Measurements from ENCODE around the gene RNF31.

Gene RNF31

GRCh38 chr14:24185741-24186140 lies 38.4 kb downstream of the RNF31 start:
- no peak for DNase-seq (ENCODE audit: low read depth)
- no peak for TF ChIP-seq CTCF (conservative IDR thresholded peaks at IDR 0.05; ENCODE audit: low read length)
- no peak overlapping the region for H3K4me3 ChIP-seq (ENCODE audit: low read length)

GRCh38 chr14:24186831-24187538 lies 39.7 kb downstream of the RNF31 start:
- no peak for DNase-seq (ENCODE audit: low read depth)
- TF ChIP-seq CTCF (conservative IDR thresholded peaks at IDR 0.05; ENCODE audit: low read length), result no peak
- H3K4me3 ChIP-seq (ENCODE audit: low read length), result no peak overlapping the region; the same call in 1 of the 2 replicates

- no peak for TF ChIP-seq CTCF (conservative IDR thresholded peaks at IDR 0.05; ENCODE audit: low read length)
- H3K4me3 ChIP-seq (ENCODE audit: low read length), result peak overlapping the region; percentile 83
- DNase-seq (ENCODE audit: low read depth), result no peak
Observed at GRCh38 chr14:24187539-24187915, 40.2 kb downstream of the RNF31 start.

GRCh38 chr14:24188251-24189058 lies 41.2 kb downstream of the RNF31 start, which contains the start of gene IPO4:
Gene IPO4 (minus strand): TSS chr14:24188816. CDS start chr14:24188787, 29 bp downstream.
- TF ChIP-seq CTCF (conservative IDR thresholded peaks at IDR 0.05; ENCODE audit: low read length), result no peak
- H3K4me3 ChIP-seq (ENCODE audit: low read length), result peak within 1 kb of the TSS; percentile 83
- peak; percentile 98 for DNase-seq (ENCODE audit: low read depth)

- no peak for DNase-seq (ENCODE audit: low read depth)
- TF ChIP-seq CTCF (conservative IDR thresholded peaks at IDR 0.05; ENCODE audit: low read length), result no peak
- peak overlapping the region; percentile 30; the same call in 1 of the 2 replicates for H3K4me3 ChIP-seq (ENCODE audit: low read length)
Observed at GRCh38 chr14:24189059-24189375, 41.7 kb downstream of the RNF31 start.

- DNase-seq (ENCODE audit: low read depth), result no peak
- no peak overlapping the region for H3K4me3 ChIP-seq (ENCODE audit: low read length)
- TF ChIP-seq CTCF (conservative IDR thresholded peaks at IDR 0.05; ENCODE audit: low read length), result no peak
Observed at GRCh38 chr14:24189460-24189859, 42.2 kb downstream of the RNF31 start.

- DNase-seq (ENCODE audit: low read depth), result no peak
- TF ChIP-seq CTCF (conservative IDR thresholded peaks at IDR 0.05; ENCODE audit: low read length), result no peak
- no peak overlapping the region for H3K4me3 ChIP-seq (ENCODE audit: low read length)
Observed at GRCh38 chr14:24190416-24190815, 43.1 kb downstream of the RNF31 start.
